ENCODE data around the gene DIDO1. TPM values are rescaled to one million over a fixed set of nuclear protein-coding genes. Genes with fewer than 3 reads are reported as not detected.

The DIDO1 gene
- total RNA-seq, 4 donors from 2014 or later = 54.2 to 105 (median 70.7) TPM

DNA sequence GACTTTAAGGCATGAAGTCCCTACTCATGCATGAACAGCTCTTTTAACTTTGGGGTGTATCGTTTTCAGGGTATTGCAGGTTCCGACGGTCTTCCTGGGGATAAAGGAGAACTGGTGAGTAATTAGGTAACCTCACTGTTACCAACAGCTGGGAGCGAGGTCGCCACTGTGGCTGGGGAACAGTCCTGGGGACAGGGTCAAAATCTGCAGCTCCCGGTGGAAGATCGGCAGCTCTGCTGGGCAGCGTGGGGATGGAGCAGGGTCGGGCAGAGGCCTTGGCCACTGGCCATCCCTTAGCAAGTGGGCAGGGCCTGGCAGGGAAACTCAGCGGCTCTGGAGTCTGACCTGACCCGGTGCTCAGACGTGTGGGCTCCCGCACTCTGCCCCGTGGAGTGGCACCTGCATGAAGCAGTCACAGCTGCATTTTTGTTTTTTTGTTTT lies 93.3 kb downstream of the DIDO1 start:
- no peak for DNase-seq (ENCODE audit: low spot score in 2 of 2)
- H3K4me3 ChIP-seq (ENCODE audit: low read depth, poor library complexity, severe bottlenecking) = no peak overlapping the region
- no peak for TF ChIP-seq POLR2A (IDR thresholded peaks at IDR 0.05)
- TF ChIP-seq, protein P1, sequence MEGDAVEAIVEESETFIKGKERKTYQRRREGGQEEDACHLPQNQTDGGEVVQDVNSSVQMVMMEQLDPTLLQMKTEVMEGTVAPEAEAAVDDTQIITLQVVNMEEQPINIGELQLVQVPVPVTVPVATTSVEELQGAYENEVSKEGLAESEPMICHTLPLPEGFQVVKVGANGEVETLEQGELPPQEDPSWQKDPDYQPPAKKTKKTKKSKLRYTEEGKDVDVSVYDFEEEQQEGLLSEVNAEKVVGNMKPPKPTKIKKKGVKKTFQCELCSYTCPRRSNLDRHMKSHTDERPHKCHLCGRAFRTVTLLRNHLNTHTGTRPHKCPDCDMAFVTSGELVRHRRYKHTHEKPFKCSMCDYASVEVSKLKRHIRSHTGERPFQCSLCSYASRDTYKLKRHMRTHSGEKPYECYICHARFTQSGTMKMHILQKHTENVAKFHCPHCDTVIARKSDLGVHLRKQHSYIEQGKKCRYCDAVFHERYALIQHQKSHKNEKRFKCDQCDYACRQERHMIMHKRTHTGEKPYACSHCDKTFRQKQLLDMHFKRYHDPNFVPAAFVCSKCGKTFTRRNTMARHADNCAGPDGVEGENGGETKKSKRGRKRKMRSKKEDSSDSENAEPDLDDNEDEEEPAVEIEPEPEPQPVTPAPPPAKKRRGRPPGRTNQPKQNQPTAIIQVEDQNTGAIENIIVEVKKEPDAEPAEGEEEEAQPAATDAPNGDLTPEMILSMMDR (IDR thresholded peaks at IDR 0.05) = no peak
- 59 to 64% methylated on average over 14 of the region's 14 CpGs for WGBS, 2 donors
- intact Hi-C loops (cut with DNase I; ENCODE audit: low total_unique reads) = no loop called here

DNA sequence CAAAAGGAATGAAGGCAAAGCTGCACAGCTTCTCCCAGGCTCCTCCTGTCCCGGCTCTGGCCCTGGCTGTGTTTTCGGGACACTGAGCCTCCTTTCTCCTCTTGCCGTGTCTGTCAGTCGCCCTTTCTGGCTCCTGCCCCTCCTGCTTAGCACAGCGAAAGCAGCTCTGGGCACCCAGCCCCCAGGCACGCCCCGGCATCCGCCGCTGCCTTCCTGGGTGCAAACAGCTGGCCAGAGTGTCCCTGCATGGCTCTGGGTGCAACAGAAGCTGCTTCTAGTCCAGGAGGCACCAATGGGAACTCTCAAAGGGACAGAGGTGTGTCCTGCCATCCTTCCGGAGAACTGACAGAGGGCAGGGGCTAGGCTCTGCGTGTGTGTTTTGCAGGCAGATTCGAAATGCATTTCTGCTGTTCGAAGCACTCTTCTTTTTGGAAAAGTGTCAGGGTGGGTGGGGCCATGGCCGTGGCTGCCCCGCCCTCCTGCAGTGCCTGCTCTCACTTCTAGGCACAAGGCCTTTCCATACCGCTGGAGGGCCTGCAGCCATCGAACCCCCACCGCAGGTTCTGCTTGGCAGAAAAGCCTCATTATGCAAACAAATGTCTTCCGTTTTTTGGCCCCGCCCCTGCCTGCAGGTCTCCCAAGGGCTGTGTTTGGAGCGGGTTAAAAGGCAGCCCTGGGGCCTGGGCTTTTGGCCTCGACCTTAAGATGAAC lies 93.9 kb downstream of the DIDO1 start:
- H3K4me3 ChIP-seq (ENCODE audit: low read depth, poor library complexity, severe bottlenecking) = no peak overlapping the region
- no peak for TF ChIP-seq POLR2A (IDR thresholded peaks at IDR 0.05)
- TF ChIP-seq, protein P1 (IDR thresholded peaks at IDR 0.05) = no peak
- peak in 1 of 2 donors; percentile 92 for DNase-seq (ENCODE audit: low spot score in 2 of 2)
- 16 to 23% methylated on average over 12 to 19 of the region's 22 CpGs for WGBS, 2 donors
- intact Hi-C loops (cut with DNase I; ENCODE audit: low total_unique reads) = no loop called here

DNA sequence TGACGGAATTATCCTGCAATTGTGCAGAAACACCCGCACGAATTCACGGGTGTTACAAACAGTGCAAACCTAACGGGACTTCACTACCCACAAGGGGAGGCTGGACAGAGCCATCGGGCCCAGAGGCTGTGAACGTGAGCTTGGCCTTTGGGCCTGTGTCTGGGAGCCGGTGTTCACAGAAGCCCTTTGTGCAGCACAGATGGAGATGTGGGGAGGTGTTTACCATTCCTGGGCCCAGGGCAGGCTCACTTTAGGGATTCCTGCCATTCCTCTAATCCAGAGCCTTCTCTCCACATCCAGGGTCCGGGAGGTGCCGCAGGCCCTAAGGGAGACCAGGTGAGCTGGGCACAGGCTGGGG lies 94.5 kb downstream of the DIDO1 start:
- no peak for TF ChIP-seq POLR2A (IDR thresholded peaks at IDR 0.05)
- TF ChIP-seq, protein P1 (IDR thresholded peaks at IDR 0.05) = no peak
- 39 to 56% methylated on average over 10 of the region's 10 CpGs for WGBS, 2 donors
- no peak overlapping the region for H3K4me3 ChIP-seq (ENCODE audit: low read depth, poor library complexity, severe bottlenecking)

DNA sequence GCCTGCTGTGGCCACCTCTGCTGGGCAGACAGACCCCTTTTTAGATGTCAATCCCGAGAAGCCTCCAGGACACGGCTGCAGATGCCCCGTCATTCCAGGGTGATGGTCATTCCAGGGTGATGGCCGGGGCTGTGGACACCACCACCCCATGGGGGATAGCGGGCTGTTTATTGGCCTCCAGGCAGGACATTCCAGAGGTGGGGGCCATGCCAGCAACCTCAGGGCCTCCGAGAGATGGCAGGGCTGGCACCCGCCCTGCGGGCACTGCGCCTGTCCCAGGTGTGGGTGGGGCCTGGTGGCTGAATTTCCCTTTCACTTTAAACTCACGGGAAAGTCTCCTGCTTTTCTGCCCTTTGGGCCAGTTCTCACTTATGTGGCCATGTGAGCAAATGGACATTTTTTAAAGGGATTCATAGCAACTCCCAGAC lies 94.9 kb downstream of the DIDO1 start:
- no peak overlapping the region for H3K4me3 ChIP-seq (ENCODE audit: low read depth, poor library complexity, severe bottlenecking)
- no peak for DNase-seq (ENCODE audit: low spot score in 2 of 2)
- no peak for TF ChIP-seq POLR2A (IDR thresholded peaks at IDR 0.05)
- TF ChIP-seq, protein P1 (IDR thresholded peaks at IDR 0.05) = no peak
- WGBS, 2 donors = 56 to 66% methylated on average over 9 to 10 of the region's 10 CpGs
- intact Hi-C loops (cut with DNase I; ENCODE audit: low total_unique reads) = no loop called here

More for the DNA sequence above, 94.5 kb downstream of the DIDO1 start:
- DNase-seq (ENCODE audit: low spot score in 2 of 2) = no peak
- intact Hi-C loops (cut with DNase I; ENCODE audit: low total_unique reads) = no loop called here

DNA sequence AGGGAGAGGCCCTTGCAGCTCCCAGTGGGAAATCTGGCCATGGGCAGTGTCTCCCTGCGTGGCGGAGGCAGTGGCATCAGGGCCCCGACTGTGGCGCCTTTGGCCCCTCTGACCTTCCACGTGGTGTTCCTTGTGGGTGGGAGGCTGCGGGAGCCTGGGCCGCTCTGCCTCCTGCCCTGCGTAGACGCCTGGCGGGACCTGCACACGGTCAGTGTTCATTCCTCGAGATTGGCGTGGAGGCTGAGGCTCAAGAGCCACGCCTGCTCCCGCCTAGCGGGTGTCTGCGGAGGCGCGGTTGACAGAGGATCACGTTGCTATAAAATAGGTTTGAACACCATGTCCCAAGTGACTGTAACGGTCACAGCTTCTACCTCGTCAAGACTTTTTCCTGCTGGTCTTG lies 95.5 kb downstream of the DIDO1 start:
- TF ChIP-seq, protein P1 (IDR thresholded peaks at IDR 0.05) = no peak
- TF ChIP-seq POLR2A (IDR thresholded peaks at IDR 0.05) = no peak
- WGBS, 2 donors = 59 to 71% methylated on average over 17 to 18 of the region's 22 CpGs

DNA sequence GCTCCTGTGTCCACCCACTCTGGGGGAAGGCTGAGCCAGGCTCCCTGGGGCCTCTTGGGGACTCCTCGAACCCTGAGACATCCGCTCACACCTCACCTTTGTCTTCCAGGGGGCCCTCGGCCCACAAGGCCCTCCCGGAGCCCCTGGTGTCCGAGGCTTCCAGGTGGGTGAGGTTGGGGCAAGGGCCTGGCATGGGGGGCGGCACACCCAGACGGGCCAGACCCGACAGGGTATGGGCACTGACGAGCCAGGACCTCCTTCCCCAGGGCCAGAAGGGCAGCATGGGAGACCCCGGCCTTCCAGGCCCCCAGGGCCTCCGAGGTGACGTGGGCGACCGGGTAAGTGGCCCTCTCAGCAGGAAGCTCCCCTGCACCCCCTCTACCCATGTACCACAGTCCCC lies 96.1 kb downstream of the DIDO1 start:
- no peak for TF ChIP-seq POLR2A (IDR thresholded peaks at IDR 0.05)
- TF ChIP-seq, protein P1 (IDR thresholded peaks at IDR 0.05) = no peak
- intact Hi-C loops (cut with DNase I; ENCODE audit: low total_unique reads) = no loop called here
- no peak overlapping the region for H3K4me3 ChIP-seq (ENCODE audit: low read depth, poor library complexity, severe bottlenecking)
- no peak for DNase-seq (ENCODE audit: low spot score in 2 of 2)
- 93 to 94% methylated on average over 9 to 13 of the region's 14 CpGs for WGBS, 2 donors

More for the DNA sequence above, 95.5 kb downstream of the DIDO1 start:
- H3K4me3 ChIP-seq (ENCODE audit: low read depth, poor library complexity, severe bottlenecking) = no peak overlapping the region
- no peak for DNase-seq (ENCODE audit: low spot score in 2 of 2)
- intact Hi-C loops (cut with DNase I; ENCODE audit: low total_unique reads) = no loop called here

Data from lower leg skin (tissue), 4 donors.